WTC11 (cell line): ENCODE data around the gene EHBP1L1. TPM values are rescaled to one million over a fixed set of nuclear protein-coding genes. Genes with fewer than 3 reads are reported as not detected.

Source experiments
- ATAC-seq: fragments of 200-7000 bp; cut with Tn5 transposase; 2 replicates; pipeline ENCODE4 v1.10.0; 2021; ENCODE audit warnings: mild to moderate bottlenecking, moderate library complexity
- CTCF ChIA-PET: fragments of 300-600 bp; sonication (Branson Sonifier 250); formaldehyde crosslinking; loops from one replicate; lab custom pipeline; 2021; ENCODE audit warnings: antibody characterized with exemption; lab: Charles Lee
- POLR2A ChIA-PET: fragments of 350-600 bp; sonication (Branson Sonifier 250); formaldehyde crosslinking; loops from one replicate; lab custom pipeline; 2021; ENCODE audit warnings: antibody characterized with exemption; lab: Charles Lee
- DNase-seq: peaks from one replicate; pipeline ENCODE4 v3.0.0; 2021; ENCODE audit warnings: low spot score
- H3K27ac Mint-ChIP-seq: 2 replicates; pipeline ENCODE4 v1.8.0; 2021; ENCODE audit warnings: mixed read lengths
- H3K27me3 Mint-ChIP-seq: 2 replicates; pipeline ENCODE4 v1.8.0; 2021; ENCODE audit warnings: low read depth, mild to moderate bottlenecking, moderate library complexity, mixed read lengths
- H3K36me3 Mint-ChIP-seq: 2 replicates; pipeline ENCODE4 v1.8.0; 2021; ENCODE audit warnings: mixed read lengths
- H3K4me1 Mint-ChIP-seq: 2 replicates; pipeline ENCODE4 v1.8.0; 2022; ENCODE audit warnings: mixed read lengths
- H3K4me3 Mint-ChIP-seq: 2 replicates; pipeline ENCODE4 v1.8.0; 2021; ENCODE audit warnings: mild to moderate bottlenecking, moderate library complexity, mixed read lengths
- H3K9me3 Mint-ChIP-seq: 2 replicates; pipeline ENCODE4 v1.8.0; 2021; ENCODE audit warnings: mixed read lengths
- GABPB1 ChIP-seq: sonication (generic); formaldehyde crosslinking; IDR thresholded peaks from 2 replicates; pipeline ENCODE4 v1.8.1; 2023; ENCODE audit warnings: mild to moderate bottlenecking, missing genetic modification reagents
- GTF2I ChIP-seq: fragments of 250-450 bp; sonication (Bioruptor Pico); conservative IDR thresholded peaks from 2 replicates; pipeline ENCODE4 v1.4.0; 2021; ENCODE audit warnings: mild to moderate bottlenecking
- JUN ChIP-seq: sonication (generic); formaldehyde crosslinking; IDR thresholded peaks from 2 replicates; pipeline ENCODE4 v1.8.0; 2023; ENCODE audit warnings: mild to moderate bottlenecking, missing genetic modification reagents
- NR2C2 ChIP-seq: sonication (generic); formaldehyde crosslinking; IDR thresholded peaks from 2 replicates; pipeline ENCODE4 v1.8.0; 2022; ENCODE audit warnings: mild to moderate bottlenecking, missing genetic modification reagents
- RORB ChIP-seq: fragments of 250-450 bp; sonication (Bioruptor Pico); IDR thresholded peaks from 2 replicates; pipeline ENCODE4 v1.9.0; 2021; ENCODE audit warnings: mild to moderate bottlenecking
- TCF7 ChIP-seq: sonication (generic); formaldehyde crosslinking; IDR thresholded peaks from 2 replicates; pipeline ENCODE4 v1.8.0; 2022; ENCODE audit warnings: mild to moderate bottlenecking, low read depth, missing genetic modification reagents, moderate library complexity
- ZNF219 ChIP-seq: sonication (generic); formaldehyde crosslinking; IDR thresholded peaks from 2 replicates; pipeline ENCODE4 v1.8.0; 2023; ENCODE audit warnings: missing genetic modification reagents, mild to moderate bottlenecking, borderline replicate concordance
- total RNA-seq: library from RNA; stranded (reverse); gene quantifications from 3 replicates; pipeline ENCODE4 v1.2.3, GENCODE V29; 2021
- TF ChIP-seq, protein P1 (sequence below): sonication (generic); formaldehyde crosslinking; IDR thresholded peaks from 2 replicates; pipeline ENCODE4 v1.8.1; 2023; ENCODE audit warnings: mild to moderate bottlenecking, missing genetic modification reagents
- TF ChIP-seq, protein P2 (sequence below): sonication (generic); formaldehyde crosslinking; IDR thresholded peaks from 2 replicates; pipeline ENCODE4 v1.8.1; 2022; ENCODE audit warnings: missing genetic modification reagents, borderline replicate concordance
- TF ChIP-seq, protein P3 (sequence below): fragments of 250-450 bp; sonication (Bioruptor Pico); IDR thresholded peaks from 2 replicates; pipeline ENCODE4 v1.8.0; 2021; ENCODE audit warnings: mild to moderate bottlenecking
- TF ChIP-seq, protein P4 (sequence below): sonication (generic); formaldehyde crosslinking; IDR thresholded peaks from 2 replicates; pipeline ENCODE4 v1.8.1; 2022; ENCODE audit warnings: low read depth, mild to moderate bottlenecking, moderate library complexity, missing genetic modification reagents, borderline replicate concordance
- TF ChIP-seq, protein P5 (sequence below): sonication (generic); formaldehyde crosslinking; conservative IDR thresholded peaks from 2 replicates; pipeline ENCODE4 v1.8.1; 2023; ENCODE audit warnings: mild to moderate bottlenecking, low read depth, missing genetic modification reagents, moderate library complexity
- TF ChIP-seq, protein P6 (sequence below): sonication (generic); formaldehyde crosslinking; IDR thresholded peaks from 2 replicates; pipeline ENCODE4 v1.8.0; 2022; ENCODE audit warnings: mild to moderate bottlenecking, missing genetic modification reagents
- TF ChIP-seq, protein P7 (sequence below): sonication (generic); formaldehyde crosslinking; IDR thresholded peaks from 2 replicates; pipeline ENCODE4 v1.8.0; 2022; ENCODE audit warnings: mild to moderate bottlenecking, missing genetic modification reagents

EHBP1L1 gene
- total RNA-seq, 1 experiment from 2014 or later: 11.8 TPM

DNA sequence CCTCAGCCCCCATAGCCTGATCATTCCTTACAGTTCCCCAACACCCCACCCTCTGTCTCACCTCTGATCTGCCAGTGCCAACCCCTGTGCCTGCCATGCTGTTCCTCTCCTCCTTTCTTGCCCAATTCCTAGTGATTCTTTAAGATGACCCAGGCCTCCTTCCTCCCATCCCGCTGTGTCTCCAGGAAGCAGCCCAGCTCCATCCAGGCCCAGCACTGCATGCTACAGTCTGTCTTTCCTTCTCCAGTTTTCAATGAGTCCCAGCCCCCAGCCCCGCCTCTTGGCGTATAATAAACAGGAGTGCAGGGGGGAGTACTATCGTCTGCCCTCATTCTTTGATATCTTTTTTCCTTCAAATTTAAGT lies 30.0 kb upstream of the EHBP1L1 start:
- no peak for DNase-seq
- Mint-ChIP-seq H3K4me1 (peaks cover 16% of the 10 kb centered on the region), H3K36me3 (no peaks in the 10 kb centered on the region), H3K9me3 (no peaks in the 10 kb centered on the region), H3K27ac (no peak overlapping the region), H3K27me3 (peaks cover 90% of the 10 kb centered on the region), H3K4me3 (peak overlapping the region; percentile 66)
- TF ChIP-seq, protein P1, sequence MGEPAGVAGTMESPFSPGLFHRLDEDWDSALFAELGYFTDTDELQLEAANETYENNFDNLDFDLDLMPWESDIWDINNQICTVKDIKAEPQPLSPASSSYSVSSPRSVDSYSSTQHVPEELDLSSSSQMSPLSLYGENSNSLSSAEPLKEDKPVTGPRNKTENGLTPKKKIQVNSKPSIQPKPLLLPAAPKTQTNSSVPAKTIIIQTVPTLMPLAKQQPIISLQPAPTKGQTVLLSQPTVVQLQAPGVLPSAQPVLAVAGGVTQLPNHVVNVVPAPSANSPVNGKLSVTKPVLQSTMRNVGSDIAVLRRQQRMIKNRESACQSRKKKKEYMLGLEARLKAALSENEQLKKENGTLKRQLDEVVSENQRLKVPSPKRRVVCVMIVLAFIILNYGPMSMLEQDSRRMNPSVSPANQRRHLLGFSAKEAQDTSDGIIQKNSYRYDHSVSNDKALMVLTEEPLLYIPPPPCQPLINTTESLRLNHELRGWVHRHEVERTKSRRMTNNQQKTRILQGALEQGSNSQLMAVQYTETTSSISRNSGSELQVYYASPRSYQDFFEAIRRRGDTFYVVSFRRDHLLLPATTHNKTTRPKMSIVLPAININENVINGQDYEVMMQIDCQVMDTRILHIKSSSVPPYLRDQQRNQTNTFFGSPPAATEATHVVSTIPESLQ (CRISPR knock-in tag): no peak
- TF ChIP-seq TCF7: no peak
- TF ChIP-seq JUN: no peak
- TF ChIP-seq, protein P2, sequence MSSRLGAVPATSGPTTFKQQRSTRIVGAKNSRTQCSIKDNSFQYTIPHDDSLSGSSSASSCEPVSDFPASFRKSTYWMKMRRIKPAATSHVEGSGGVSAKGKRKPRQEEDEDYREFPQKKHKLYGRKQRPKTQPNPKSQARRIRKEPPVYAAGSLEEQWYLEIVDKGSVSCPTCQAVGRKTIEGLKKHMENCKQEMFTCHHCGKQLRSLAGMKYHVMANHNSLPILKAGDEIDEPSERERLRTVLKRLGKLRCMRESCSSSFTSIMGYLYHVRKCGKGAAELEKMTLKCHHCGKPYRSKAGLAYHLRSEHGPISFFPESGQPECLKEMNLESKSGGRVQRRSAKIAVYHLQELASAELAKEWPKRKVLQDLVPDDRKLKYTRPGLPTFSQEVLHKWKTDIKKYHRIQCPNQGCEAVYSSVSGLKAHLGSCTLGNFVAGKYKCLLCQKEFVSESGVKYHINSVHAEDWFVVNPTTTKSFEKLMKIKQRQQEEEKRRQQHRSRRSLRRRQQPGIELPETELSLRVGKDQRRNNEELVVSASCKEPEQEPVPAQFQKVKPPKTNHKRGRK (CRISPR knock-in tag): no peak
- TF ChIP-seq ZNF219 (CRISPR knock-in tag): no peak
- no peak for TF ChIP-seq NR2C2 (CRISPR knock-in tag)
- TF ChIP-seq, protein P3, sequence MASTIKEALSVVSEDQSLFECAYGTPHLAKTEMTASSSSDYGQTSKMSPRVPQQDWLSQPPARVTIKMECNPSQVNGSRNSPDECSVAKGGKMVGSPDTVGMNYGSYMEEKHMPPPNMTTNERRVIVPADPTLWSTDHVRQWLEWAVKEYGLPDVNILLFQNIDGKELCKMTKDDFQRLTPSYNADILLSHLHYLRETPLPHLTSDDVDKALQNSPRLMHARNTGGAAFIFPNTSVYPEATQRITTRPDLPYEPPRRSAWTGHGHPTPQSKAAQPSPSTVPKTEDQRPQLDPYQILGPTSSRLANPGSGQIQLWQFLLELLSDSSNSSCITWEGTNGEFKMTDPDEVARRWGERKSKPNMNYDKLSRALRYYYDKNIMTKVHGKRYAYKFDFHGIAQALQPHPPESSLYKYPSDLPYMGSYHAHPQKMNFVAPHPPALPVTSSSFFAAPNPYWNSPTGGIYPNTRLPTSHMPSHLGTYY: no peak
- TF ChIP-seq, protein P4, sequence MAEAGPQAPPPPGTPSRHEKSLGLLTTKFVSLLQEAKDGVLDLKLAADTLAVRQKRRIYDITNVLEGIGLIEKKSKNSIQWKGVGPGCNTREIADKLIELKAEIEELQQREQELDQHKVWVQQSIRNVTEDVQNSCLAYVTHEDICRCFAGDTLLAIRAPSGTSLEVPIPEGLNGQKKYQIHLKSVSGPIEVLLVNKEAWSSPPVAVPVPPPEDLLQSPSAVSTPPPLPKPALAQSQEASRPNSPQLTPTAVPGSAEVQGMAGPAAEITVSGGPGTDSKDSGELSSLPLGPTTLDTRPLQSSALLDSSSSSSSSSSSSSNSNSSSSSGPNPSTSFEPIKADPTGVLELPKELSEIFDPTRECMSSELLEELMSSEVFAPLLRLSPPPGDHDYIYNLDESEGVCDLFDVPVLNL (CRISPR knock-in tag): no peak
- TF ChIP-seq GTF2I (CRISPR knock-in tag): no peak
- TF ChIP-seq, protein P5, sequence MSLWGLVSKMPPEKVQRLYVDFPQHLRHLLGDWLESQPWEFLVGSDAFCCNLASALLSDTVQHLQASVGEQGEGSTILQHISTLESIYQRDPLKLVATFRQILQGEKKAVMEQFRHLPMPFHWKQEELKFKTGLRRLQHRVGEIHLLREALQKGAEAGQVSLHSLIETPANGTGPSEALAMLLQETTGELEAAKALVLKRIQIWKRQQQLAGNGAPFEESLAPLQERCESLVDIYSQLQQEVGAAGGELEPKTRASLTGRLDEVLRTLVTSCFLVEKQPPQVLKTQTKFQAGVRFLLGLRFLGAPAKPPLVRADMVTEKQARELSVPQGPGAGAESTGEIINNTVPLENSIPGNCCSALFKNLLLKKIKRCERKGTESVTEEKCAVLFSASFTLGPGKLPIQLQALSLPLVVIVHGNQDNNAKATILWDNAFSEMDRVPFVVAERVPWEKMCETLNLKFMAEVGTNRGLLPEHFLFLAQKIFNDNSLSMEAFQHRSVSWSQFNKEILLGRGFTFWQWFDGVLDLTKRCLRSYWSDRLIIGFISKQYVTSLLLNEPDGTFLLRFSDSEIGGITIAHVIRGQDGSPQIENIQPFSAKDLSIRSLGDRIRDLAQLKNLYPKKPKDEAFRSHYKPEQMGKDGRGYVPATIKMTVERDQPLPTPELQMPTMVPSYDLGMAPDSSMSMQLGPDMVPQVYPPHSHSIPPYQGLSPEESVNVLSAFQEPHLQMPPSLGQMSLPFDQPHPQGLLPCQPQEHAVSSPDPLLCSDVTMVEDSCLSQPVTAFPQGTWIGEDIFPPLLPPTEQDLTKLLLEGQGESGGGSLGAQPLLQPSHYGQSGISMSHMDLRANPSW: no peak
- TF ChIP-seq, protein P6, sequence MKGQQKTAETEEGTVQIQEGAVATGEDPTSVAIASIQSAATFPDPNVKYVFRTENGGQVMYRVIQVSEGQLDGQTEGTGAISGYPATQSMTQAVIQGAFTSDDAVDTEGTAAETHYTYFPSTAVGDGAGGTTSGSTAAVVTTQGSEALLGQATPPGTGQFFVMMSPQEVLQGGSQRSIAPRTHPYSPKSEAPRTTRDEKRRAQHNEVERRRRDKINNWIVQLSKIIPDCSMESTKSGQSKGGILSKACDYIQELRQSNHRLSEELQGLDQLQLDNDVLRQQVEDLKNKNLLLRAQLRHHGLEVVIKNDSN (CRISPR knock-in tag): no peak
- TF ChIP-seq, protein P7, sequence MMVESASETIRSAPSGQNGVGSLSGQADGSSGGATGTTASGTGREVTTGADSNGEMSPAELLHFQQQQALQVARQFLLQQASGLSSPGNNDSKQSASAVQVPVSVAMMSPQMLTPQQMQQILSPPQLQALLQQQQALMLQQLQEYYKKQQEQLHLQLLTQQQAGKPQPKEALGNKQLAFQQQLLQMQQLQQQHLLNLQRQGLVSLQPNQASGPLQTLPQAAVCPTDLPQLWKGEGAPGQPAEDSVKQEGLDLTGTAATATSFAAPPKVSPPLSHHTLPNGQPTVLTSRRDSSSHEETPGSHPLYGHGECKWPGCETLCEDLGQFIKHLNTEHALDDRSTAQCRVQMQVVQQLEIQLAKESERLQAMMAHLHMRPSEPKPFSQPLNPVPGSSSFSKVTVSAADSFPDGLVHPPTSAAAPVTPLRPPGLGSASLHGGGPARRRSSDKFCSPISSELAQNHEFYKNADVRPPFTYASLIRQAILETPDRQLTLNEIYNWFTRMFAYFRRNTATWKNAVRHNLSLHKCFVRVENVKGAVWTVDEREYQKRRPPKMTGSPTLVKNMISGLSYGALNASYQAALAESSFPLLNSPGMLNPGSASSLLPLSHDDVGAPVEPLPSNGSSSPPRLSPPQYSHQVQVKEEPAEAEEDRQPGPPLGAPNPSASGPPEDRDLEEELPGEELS (CRISPR knock-in tag): no peak
- TF ChIP-seq GABPB1: no peak
- TF ChIP-seq RORB: no peak
- ATAC-seq: no peak
- POLR2A ChIA-PET: no interaction called here
- CTCF ChIA-PET: interaction anchor here (0.6 to 10.3 kb wide), 7 partner anchors 11 to 48 kb away, joined by 3 to 270 read pairs (median 5); partner anchors contain the start of genes FAM89B, LTBP3 and ZNRD2
